ENCODE measurements around the gene CHD1L. TPM values are rescaled to one million over a fixed set of nuclear protein-coding genes. Genes with fewer than 3 reads are reported as not detected.
A peak's percentile ranks its signal among the peaks of the same experiment; 100 is the strongest.

Gene CHD1L
- total and polyA plus RNA-seq, 2 of the 13 experiments (the other 11 are each of a cell fraction or from before 2014, with no cell fraction given), result 74.3 to 111 TPM

DNA sequence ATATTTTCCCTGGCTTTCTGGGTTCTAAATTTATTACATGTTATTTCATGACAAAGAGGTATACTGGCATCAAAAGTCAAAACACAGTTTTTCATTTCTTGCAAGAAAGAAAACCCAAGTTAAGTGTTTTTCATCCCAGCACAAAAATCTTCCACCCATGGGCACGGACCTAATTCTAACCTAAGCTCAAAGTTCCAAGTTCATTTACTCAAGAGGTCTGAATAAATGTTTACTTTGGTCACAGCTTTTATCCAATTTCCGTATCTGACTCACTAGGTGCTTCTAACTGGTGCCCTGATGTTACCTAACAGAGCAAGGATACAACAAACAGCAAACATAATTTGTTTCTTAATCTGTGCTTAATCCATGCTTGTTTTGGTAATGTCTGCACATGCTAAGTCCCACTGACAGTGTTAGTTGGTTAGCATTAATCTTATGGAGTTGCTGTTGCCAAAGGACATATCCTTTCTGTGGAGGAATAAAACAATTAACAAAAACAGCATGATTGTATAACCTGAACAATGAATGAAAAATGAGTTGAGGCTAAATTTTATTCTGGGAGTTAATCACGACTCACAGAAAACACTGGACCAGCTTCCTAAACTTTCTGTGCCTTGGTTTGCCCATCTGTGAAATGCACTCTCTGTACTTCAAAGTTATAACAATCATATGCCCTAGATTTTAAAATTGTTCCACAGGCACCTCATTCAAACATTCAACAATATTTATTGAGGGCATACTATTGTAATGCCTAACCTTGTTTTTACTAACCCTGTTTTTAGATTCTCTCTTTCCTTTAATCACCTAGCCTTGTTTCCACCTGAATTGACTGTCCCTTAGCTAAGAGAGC is 4.2 kb upstream of the CHD1L start (continued):
- peak; percentile 15; the same call in 1 of the 3 replicates for TF ChIP-seq MXI1 (IDR thresholded peaks at IDR 0.05; ENCODE audit: borderline replicate concordance, low read depth, low read length)
- TF ChIP-seq ZNF282 (IDR thresholded peaks at IDR 0.05; ENCODE audit: partially characterized antibody), result no peak
- peak; percentile 28 for TF ChIP-seq CCAR2 (optimal IDR thresholded peaks at IDR 0.05; ENCODE audit: low read depth, low read length)
- TF ChIP-seq SMARCE1 (IDR thresholded peaks at IDR 0.05; ENCODE audit: borderline replicate concordance), result no peak
- no peak for TF ChIP-seq PTBP1 (IDR thresholded peaks at IDR 0.05; ENCODE audit: low read depth, low read length, poor library complexity, severe bottlenecking)
- TF ChIP-seq, protein P1, sequence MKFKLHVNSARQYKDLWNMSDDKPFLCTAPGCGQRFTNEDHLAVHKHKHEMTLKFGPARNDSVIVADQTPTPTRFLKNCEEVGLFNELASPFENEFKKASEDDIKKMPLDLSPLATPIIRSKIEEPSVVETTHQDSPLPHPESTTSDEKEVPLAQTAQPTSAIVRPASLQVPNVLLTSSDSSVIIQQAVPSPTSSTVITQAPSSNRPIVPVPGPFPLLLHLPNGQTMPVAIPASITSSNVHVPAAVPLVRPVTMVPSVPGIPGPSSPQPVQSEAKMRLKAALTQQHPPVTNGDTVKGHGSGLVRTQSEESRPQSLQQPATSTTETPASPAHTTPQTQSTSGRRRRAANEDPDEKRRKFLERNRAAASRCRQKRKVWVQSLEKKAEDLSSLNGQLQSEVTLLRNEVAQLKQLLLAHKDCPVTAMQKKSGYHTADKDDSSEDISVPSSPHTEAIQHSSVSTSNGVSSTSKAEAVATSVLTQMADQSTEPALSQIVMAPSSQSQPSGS (CRISPR knock-in tag; IDR thresholded peaks at IDR 0.05), result peak; percentile 50; the same call in 1 of the 2 replicates
- peak; percentile 75; the same call in 1 of the 2 replicates for TF ChIP-seq JUN (CRISPR knock-in tag; IDR thresholded peaks at IDR 0.05)
- no peak for TF ChIP-seq NFATC3 (CRISPR knock-in tag; IDR thresholded peaks at IDR 0.05)
- TF ChIP-seq TEAD2 (CRISPR knock-in tag; IDR thresholded peaks at IDR 0.05), result no peak
- TF ChIP-seq ZNF34 (CRISPR knock-in tag; IDR thresholded peaks at IDR 0.05; ENCODE audit: borderline replicate concordance), result 0 out of 2 replicates have a peak, but pooled peaks have one; percentile 11
- TF ChIP-seq GATAD2A (CRISPR knock-in tag; IDR thresholded peaks at IDR 0.05), result peak; percentile 97
- peak; percentile 88 for TF ChIP-seq NR2F2 (IDR thresholded peaks at IDR 0.05; ENCODE audit: borderline replicate concordance, low read depth)
- TF ChIP-seq ZNF207 (IDR thresholded peaks at IDR 0.05; ENCODE audit: borderline replicate concordance), result no peak
- TF ChIP-seq, protein P2, sequence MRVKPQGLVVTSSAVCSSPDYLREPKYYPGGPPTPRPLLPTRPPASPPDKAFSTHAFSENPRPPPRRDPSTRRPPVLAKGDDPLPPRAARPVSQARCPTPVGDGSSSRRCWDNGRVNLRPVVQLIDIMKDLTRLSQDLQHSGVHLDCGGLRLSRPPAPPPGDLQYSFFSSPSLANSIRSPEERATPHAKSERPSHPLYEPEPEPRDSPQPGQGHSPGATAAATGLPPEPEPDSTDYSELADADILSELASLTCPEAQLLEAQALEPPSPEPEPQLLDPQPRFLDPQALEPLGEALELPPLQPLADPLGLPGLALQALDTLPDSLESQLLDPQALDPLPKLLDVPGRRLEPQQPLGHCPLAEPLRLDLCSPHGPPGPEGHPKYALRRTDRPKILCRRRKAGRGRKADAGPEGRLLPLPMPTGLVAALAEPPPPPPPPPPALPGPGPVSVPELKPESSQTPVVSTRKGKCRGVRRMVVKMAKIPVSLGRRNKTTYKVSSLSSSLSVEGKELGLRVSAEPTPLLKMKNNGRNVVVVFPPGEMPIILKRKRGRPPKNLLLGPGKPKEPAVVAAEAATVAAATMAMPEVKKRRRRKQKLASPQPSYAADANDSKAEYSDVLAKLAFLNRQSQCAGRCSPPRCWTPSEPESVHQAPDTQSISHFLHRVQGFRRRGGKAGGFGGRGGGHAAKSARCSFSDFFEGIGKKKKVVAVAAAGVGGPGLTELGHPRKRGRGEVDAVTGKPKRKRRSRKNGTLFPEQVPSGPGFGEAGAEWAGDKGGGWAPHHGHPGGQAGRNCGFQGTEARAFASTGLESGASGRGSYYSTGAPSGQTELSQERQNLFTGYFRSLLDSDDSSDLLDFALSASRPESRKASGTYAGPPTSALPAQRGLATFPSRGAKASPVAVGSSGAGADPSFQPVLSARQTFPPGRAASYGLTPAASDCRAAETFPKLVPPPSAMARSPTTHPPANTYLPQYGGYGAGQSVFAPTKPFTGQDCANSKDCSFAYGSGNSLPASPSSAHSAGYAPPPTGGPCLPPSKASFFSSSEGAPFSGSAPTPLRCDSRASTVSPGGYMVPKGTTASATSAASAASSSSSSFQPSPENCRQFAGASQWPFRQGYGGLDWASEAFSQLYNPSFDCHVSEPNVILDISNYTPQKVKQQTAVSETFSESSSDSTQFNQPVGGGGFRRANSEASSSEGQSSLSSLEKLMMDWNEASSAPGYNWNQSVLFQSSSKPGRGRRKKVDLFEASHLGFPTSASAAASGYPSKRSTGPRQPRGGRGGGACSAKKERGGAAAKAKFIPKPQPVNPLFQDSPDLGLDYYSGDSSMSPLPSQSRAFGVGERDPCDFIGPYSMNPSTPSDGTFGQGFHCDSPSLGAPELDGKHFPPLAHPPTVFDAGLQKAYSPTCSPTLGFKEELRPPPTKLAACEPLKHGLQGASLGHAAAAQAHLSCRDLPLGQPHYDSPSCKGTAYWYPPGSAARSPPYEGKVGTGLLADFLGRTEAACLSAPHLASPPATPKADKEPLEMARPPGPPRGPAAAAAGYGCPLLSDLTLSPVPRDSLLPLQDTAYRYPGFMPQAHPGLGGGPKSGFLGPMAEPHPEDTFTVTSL (CRISPR knock-in tag; IDR thresholded peaks at IDR 0.05; ENCODE audit: borderline replicate concordance), result peak; percentile 88; the same call in 1 of the 2 replicates
- TF ChIP-seq HDAC2 (CRISPR knock-in tag; IDR thresholded peaks at IDR 0.05), result peak; percentile 94
- TF ChIP-seq, protein P3, sequence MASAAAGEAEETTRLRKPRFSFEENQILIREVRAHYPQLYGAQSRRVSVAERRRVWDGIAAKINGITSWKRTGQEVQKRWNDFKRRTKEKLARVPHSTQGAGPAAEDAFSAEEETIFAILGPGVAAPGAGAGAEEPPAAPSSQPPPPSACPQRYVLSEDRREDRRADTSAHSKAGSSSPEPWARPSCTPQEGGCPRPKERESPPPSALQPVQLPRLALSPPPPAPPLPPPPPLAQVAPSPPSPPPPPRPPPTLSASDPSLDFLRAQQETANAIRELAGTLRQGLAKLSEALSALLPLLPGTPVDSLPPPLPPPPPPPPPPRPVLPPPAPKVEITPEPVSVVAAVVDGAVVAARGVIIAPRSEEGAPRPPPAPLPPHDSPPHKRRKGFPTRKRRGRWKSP (CRISPR knock-in tag; IDR thresholded peaks at IDR 0.05), result no peak
- TF ChIP-seq THAP11 (CRISPR knock-in tag; IDR thresholded peaks at IDR 0.05), result peak; percentile 59; the same call in 1 of the 2 replicates
- no peak for TF ChIP-seq U2AF1 (optimal IDR thresholded peaks at IDR 0.05; ENCODE audit: low read depth, low read length)
- peak; percentile 47; the same call in 1 of the 2 replicates for TF ChIP-seq HNRNPUL1 (IDR thresholded peaks at IDR 0.05; ENCODE audit: low read depth, low read length)
- no peak for TF ChIP-seq PAX8 (CRISPR knock-in tag; IDR thresholded peaks at IDR 0.05; ENCODE audit: borderline replicate concordance)
- no peak; the same call in 1 of the 2 replicates for TF ChIP-seq ELF4 (CRISPR knock-in tag; IDR thresholded peaks at IDR 0.05; ENCODE audit: borderline replicate concordance)
